RWPE1 (cell line): Measurements from ENCODE around the gene PDXDC1.
"Not testable (repeated sequence)": the region's sequence is repeated elsewhere in the genome, so short reads cannot be mapped to it uniquely, and the experiment has no call there.

Experiments used
- CTCF ChIA-PET: fragments of 350-600 bp; sonication (Branson Sonifier 250); formaldehyde crosslinking; extraction: SDS; loops from one replicate; lab custom pipeline; 2021; lab: Yijun Ruan, JAX
- POLR2A ChIA-PET: fragments of 400-600 bp; formaldehyde crosslinking; extraction: SDS; loops from one replicate; lab custom pipeline; 2020; ENCODE audit warnings: antibody characterized with exemption; ENCODE audit not compliant: low non-redundant PET; lab: Yijun Ruan, JAX
- DNase-seq: peaks from one replicate; pipeline ENCODE4 v3.0.0; 2012; ENCODE audit warnings: low spot score
- H3K27ac ChIP-seq: fragments of 450-650 bp; 2 replicates; pipeline ENCODE4 v1.5.1; 2017
- TF ChIP-seq, protein P1 (sequence below): fragments of 450-650 bp; conservative IDR thresholded peaks from 2 replicates; pipeline ENCODE4 v1.5.1; 2017; ENCODE audit warnings: low read depth, mild to moderate bottlenecking

PDXDC1 gene

DNA sequence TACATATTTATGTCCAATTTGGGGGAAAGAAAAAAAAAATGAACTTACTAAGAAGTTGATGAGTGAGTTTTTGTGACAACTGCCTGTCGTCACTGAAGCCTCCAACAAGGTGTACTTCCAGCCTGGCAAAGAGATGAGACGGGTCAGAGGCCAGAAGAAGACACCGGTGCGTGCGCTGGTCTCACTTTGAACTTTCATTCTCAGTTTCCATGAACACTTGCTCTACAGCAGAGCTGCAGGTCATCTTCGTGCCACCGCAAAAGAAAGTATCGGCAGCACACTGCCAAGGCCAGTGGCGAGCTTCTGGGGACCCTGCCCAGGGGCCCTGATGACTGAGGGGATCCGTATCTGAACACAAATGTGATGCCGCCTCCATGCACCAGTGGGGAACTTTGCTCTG lies 69.5 kb downstream of the PDXDC1 start:
- no peak for DNase-seq
- POLR2A ChIA-PET, result no interaction called here
- CTCF ChIA-PET, result interaction anchor here (0.6 kb wide), 1 partner anchor 31 kb away, joined by 7 read pairs; no protein-coding TSS in a partner anchor
- TF ChIP-seq, protein P1, sequence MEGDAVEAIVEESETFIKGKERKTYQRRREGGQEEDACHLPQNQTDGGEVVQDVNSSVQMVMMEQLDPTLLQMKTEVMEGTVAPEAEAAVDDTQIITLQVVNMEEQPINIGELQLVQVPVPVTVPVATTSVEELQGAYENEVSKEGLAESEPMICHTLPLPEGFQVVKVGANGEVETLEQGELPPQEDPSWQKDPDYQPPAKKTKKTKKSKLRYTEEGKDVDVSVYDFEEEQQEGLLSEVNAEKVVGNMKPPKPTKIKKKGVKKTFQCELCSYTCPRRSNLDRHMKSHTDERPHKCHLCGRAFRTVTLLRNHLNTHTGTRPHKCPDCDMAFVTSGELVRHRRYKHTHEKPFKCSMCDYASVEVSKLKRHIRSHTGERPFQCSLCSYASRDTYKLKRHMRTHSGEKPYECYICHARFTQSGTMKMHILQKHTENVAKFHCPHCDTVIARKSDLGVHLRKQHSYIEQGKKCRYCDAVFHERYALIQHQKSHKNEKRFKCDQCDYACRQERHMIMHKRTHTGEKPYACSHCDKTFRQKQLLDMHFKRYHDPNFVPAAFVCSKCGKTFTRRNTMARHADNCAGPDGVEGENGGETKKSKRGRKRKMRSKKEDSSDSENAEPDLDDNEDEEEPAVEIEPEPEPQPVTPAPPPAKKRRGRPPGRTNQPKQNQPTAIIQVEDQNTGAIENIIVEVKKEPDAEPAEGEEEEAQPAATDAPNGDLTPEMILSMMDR, result no peak
- H3K27ac ChIP-seq, result peak overlapping the region; percentile 33; the same call in 1 of the 2 replicates

DNA sequence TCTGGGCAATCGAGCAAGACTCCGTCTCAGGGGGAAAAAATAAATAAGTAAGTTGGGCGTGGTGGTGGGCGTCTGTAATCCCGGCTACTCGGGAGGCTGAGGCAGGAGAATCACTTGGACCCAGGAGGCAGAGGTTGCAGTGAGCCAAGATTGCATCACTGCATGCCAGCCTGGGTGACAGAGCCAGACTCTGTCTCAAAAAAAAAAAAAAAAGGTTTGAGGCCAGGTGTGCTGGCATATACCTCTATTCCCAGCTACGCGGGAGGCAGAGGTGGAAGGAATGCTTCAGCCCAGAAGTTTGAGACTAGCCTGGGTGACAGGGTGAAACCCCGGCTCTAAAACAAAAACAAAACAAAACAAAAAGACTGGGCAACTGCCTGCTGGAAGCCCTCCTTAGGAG lies 70.4 kb downstream of the PDXDC1 start:
- CTCF ChIA-PET, DNase-seq, POLR2A ChIA-PET: not testable (repeated sequence)
- peak overlapping the region; percentile 33 for H3K27ac ChIP-seq

DNA sequence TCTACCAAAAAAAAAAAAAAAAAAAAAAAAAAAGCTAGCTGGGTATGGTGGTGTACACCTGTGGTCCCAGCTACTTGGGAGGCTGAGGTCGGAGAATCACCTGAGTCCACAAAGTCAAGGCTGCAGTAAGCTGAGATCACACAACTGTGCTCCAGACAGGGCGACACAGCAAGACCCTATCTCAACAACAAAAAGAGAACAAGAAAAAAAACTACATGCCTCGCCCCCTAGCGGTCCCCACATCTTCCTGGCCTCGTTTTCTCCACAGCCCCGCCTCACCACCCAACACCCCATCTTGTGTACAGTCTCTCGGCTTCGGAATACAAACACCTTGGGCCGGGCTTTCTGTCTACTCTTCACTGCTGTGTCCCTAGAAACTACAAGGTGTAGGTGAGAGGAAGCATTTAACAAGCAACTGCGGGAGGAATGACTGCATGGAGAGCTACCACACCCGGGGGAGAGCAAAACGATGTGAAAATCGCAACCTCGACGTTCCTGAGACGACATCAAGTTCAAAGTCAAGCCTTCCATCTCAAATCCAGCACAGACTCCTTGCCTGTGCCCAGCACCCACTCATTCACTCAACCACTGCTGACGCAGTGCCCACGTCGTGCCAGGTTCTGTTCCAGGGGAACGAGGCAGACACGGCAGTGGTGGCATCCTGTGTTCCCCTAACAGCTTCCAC lies 72.0 kb downstream of the PDXDC1 start:
- POLR2A ChIA-PET, result no interaction called here
- no peak overlapping the region for H3K27ac ChIP-seq
- no peak for DNase-seq
- TF ChIP-seq, protein P1, result no peak
- CTCF ChIA-PET, result no interaction called here

DNA sequence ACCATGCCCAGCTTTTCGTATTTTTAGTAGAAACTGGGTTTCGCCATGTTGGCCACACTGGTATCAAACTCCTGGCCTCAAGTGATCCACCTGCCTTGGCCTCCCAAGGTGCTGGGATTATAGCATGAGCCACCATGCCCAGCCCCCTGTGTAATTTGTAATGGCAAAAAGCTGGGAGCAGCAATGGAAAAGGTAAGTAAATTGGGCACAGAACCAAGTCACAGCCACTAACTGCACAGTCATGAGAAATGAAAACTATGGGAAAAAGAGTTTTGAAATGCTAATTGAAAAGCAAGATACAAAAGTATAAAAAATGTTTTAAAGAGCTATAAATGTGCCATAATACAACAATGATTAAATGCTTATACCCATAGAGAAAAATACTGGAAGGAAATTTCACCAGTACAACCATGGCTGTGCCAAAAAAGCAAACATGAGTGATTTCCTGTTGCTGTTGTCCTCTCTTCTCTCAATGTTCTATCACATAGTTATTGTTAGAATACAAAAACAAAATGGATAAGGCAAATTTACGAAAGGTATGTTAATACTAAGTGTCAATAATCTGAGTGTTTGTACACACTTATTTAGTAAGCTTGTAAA lies 74.9 kb downstream of the PDXDC1 start:
- TF ChIP-seq, protein P1, result no peak
- POLR2A ChIA-PET, result no interaction called here
- no peak for DNase-seq
- H3K27ac ChIP-seq, result no peak overlapping the region
- CTCF ChIA-PET, result no interaction called here

DNA sequence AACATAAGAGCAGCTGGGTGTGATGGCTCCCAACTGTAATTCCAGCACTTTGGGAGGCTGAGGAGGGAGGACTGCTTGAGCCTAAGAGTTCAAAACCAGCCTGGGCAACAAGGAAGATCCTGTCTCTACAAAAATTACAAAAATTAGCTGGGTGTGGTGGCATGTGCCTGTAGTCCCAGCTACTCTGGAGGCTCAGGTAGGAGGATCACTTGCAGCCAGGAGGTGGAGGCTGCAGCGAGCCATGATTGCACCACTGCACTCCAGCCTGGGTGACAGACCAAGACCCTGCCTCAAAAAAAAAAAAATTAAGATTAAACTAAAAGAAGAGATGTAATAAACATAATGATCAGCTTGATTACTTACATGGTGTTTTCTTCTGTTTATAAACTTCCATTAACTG lies 75.6 kb downstream of the PDXDC1 start:
- POLR2A ChIA-PET, H3K27ac ChIP-seq, DNase-seq, CTCF ChIA-PET: not testable (repeated sequence)

DNA sequence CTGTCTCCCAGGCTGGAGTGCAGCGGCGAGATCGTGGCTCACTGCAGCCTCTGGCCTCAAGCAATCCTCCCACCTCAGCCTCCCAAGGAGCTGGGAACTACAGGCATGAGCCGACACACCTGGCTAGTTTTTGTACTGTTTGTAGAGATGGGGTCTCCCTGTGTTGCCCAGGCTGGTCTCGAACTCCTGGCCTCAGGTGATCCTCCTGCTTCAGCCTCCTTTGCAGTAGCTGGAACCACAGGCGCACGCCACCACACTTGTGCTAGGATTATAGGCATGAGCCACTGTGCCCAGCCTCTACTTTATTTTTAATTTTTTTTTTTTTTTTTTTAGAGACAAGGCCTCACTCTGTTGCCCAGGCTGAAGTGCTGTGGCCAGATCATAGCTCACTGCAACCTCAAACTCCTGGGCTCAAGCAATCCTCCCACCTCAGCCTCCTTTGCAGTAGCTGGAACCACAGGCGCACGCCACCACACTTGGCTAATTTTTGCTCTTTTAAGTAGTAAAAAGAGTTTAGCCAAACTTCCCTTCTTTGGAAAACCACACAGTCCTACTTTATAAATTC lies 76.6 kb downstream of the PDXDC1 start:
- CTCF ChIA-PET, result interaction anchor here (0.7 kb wide), 1 partner anchor 9 kb away, joined by 3 read pairs; no protein-coding TSS in a partner anchor
- DNase-seq, result no peak
- POLR2A ChIA-PET, result no interaction called here
- peak overlapping the region; percentile 4; the same call in 1 of the 2 replicates for H3K27ac ChIP-seq
- TF ChIP-seq, protein P1, result no peak

DNA sequence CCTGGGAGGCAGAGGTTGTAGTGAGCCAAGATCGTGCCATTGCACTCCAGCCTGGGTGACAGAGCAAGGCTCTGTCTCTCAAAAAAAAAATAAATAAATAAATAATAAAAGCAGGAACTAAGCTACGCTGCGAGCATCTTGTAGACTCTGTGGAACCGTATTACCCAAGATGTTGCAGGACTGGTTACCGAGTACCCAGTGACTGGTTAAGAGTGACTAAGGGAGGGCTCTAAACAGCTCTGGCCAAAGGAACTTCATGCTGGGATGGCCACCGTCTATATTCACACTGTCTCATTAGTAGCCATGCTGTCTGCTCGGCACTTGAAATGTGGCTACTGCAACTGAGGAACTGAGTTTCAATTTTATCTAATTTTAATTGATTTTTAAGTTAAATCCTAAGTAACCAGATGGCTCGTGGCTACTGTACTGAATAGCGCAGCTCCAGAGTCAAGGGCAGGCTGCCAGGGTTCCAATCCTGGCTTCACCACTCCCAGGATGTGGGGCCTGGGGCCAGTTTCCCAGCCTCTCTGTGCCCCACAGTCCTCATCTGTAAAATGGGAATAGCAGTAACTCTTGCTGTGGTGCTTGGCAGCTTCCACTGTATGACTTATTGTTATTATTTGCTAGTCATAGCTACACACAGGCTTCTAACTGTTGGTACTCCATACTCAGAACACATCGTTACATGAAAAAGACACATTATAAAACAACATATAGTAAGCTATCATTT lies 78.1 kb downstream of the PDXDC1 start:
- DNase-seq, result no peak
- TF ChIP-seq, protein P1, result no peak
- no peak overlapping the region for H3K27ac ChIP-seq
- ChIA-PET POLR2A (no interaction called here), CTCF (interaction anchor here (0.6 kb wide), 1 partner anchor 19 kb away, joined by 3 read pairs; no protein-coding TSS in a partner anchor)
